ENCODE measurements around the gene KDM7A. TPM values are rescaled to one million over a fixed set of nuclear protein-coding genes. Genes with fewer than 3 reads are reported as not detected.

KDM7A gene
- total RNA-seq, 1 donor from 2014 or later = 14.8 TPM

- Mint-ChIP-seq H3K4me3 (ENCODE audit: unreplicated experiment) (no peak overlapping the region), H3K9me3 (ENCODE audit: unreplicated experiment) (no peaks in the 10 kb centered on the region), H3K36me3 (ENCODE audit: low read depth, unreplicated experiment) (peaks cover 41% of the 10 kb centered on the region), H3K27me3 (ENCODE audit: unreplicated experiment) (no peaks in the 10 kb centered on the region), H3K4me1 (ENCODE audit: unreplicated experiment) (no peaks in the 10 kb centered on the region), H3K27ac (ENCODE audit: unreplicated experiment) (no peak overlapping the region)
- no peak for TF ChIP-seq CTCF (IDR thresholded peaks at IDR 0.05; ENCODE audit: unreplicated experiment)
- DNase-seq (ENCODE audit: low spot score) = no peak
Measured at GRCh38 chr7:140096459-140096858, 80.3 kb downstream of the KDM7A start.

- Mint-ChIP-seq H3K27ac (ENCODE audit: unreplicated experiment) (no peak overlapping the region), H3K9me3 (ENCODE audit: unreplicated experiment) (no peaks in the 10 kb centered on the region), H3K27me3 (ENCODE audit: unreplicated experiment) (no peaks in the 10 kb centered on the region), H3K36me3 (ENCODE audit: low read depth, unreplicated experiment) (peaks cover 42% of the 10 kb centered on the region), H3K4me1 (ENCODE audit: unreplicated experiment) (no peaks in the 10 kb centered on the region), H3K4me3 (ENCODE audit: unreplicated experiment) (peak overlapping the region; percentile 19)
- no peak for TF ChIP-seq CTCF (IDR thresholded peaks at IDR 0.05; ENCODE audit: unreplicated experiment)
- DNase-seq (ENCODE audit: low spot score) = no peak
Measured at GRCh38 chr7:140093375-140093774, 83.4 kb downstream of the KDM7A start.

- no peak for DNase-seq (ENCODE audit: low spot score)
- peaks cover 11% of the 10 kb centered on the region for H3K27me3 Mint-ChIP-seq (ENCODE audit: unreplicated experiment)
- no peak for TF ChIP-seq CTCF (IDR thresholded peaks at IDR 0.05; ENCODE audit: unreplicated experiment)
- peaks cover 20% of the 10 kb centered on the region for H3K4me1 Mint-ChIP-seq (ENCODE audit: unreplicated experiment)
- no peak overlapping the region for H3K27ac Mint-ChIP-seq (ENCODE audit: unreplicated experiment)
- H3K4me3 Mint-ChIP-seq (ENCODE audit: unreplicated experiment) = no peak overlapping the region
- no peaks in the 10 kb centered on the region for H3K9me3 Mint-ChIP-seq (ENCODE audit: unreplicated experiment)
- H3K36me3 Mint-ChIP-seq (ENCODE audit: low read depth, unreplicated experiment) = peaks cover 4% of the 10 kb centered on the region
Measured at GRCh38 chr7:140085447-140085846, 91.3 kb downstream of the KDM7A start.

GRCh38 chr7:140084972-140085371 is 91.8 kb downstream of the KDM7A start:
- DNase-seq (ENCODE audit: low spot score) = no peak
- no peak overlapping the region for H3K27ac Mint-ChIP-seq (ENCODE audit: unreplicated experiment)
- no peak for TF ChIP-seq CTCF (IDR thresholded peaks at IDR 0.05; ENCODE audit: unreplicated experiment)

GRCh38 chr7:140084142-140084655 is 92.6 kb downstream of the KDM7A start:
- H3K27me3 Mint-ChIP-seq (ENCODE audit: unreplicated experiment) = peaks cover 13% of the 10 kb centered on the region
- H3K27ac Mint-ChIP-seq (ENCODE audit: unreplicated experiment) = no peak overlapping the region

More at GRCh38 chr7:140084972-140085371, 91.8 kb downstream of the KDM7A start:
- Mint-ChIP-seq H3K9me3 (ENCODE audit: unreplicated experiment) (no peaks in the 10 kb centered on the region), H3K4me1 (ENCODE audit: unreplicated experiment) (peaks cover 20% of the 10 kb centered on the region), H3K36me3 (ENCODE audit: low read depth, unreplicated experiment) (peaks cover 4% of the 10 kb centered on the region), H3K27me3 (ENCODE audit: unreplicated experiment) (peaks cover 13% of the 10 kb centered on the region), H3K4me3 (ENCODE audit: unreplicated experiment) (no peak overlapping the region)

More at GRCh38 chr7:140084142-140084655, 92.6 kb downstream of the KDM7A start:
- H3K9me3 Mint-ChIP-seq (ENCODE audit: unreplicated experiment) = no peaks in the 10 kb centered on the region
- no peak for DNase-seq (ENCODE audit: low spot score)
- no peak overlapping the region for H3K4me3 Mint-ChIP-seq (ENCODE audit: unreplicated experiment)
- H3K36me3 Mint-ChIP-seq (ENCODE audit: low read depth, unreplicated experiment) = peaks cover 4% of the 10 kb centered on the region
- no peak for TF ChIP-seq CTCF (IDR thresholded peaks at IDR 0.05; ENCODE audit: unreplicated experiment)
- H3K4me1 Mint-ChIP-seq (ENCODE audit: unreplicated experiment) = peaks cover 20% of the 10 kb centered on the region
